Naive thymus-derived CD4-positive, alpha-beta T cell (primary cell): Measurements from ENCODE around the gene EMC8. TPM values are rescaled to one million over a fixed set of nuclear protein-coding genes. Genes with fewer than 3 reads are reported as not detected.

Experiments used
- ATAC-seq: fragments of 150-1000 bp; cut with Tn5 transposase; 2 replicates; pipeline ENCODE4 v1.10.0; 2021; ENCODE audit warnings: mild to moderate bottlenecking, moderate library complexity
- CTCF ChIA-PET: fragments of 350-600 bp; sonication (Branson Sonifier 250); formaldehyde crosslinking; loops from one replicate; lab custom pipeline; 2021; ENCODE audit warnings: antibody characterized with exemption; lab: Charles Lee
- POLR2A ChIA-PET: fragments of 350-600 bp; sonication (Branson Sonifier 250); formaldehyde crosslinking; loops from one replicate; lab custom pipeline; 2021; ENCODE audit warnings: antibody characterized with exemption, inconsistent platforms; lab: Charles Lee
- DNase-seq, 9 donors: peaks; one replicate each; pipeline versions ENCODE4 v3.0.0 to v3.0.0-alpha.2; 2020 to 2022; ENCODE audit warnings: mixed read lengths in 1 of 9
- H3K27ac ChIP-seq: one replicate; pipeline ENCODE4 v1.7.0; 2013; ENCODE audit warnings: mild to moderate bottlenecking, low read depth, low read length, moderate library complexity
- H3K27me3 ChIP-seq, 2 donors: one replicate each; pipeline ENCODE4 v1.7.0; 2013; ENCODE audit warnings: low read length in 2 of 2, mild to moderate bottlenecking in 2 of 2, moderate library complexity in 2 of 2; ENCODE audit not compliant: control insufficient read depth in 2 of 2, insufficient read depth in 2 of 2
- H3K36me3 ChIP-seq, 3 experiments: 1 replicate in 2 of 3; 2 replicates in 1 of 3; pipeline ENCODE4 v1.7.0; 2013; ENCODE audit warnings: low read length in 3 of 3, mild to moderate bottlenecking in 3 of 3, moderate library complexity in 1 of 3; ENCODE audit not compliant: insufficient read depth in 3 of 3, control insufficient read depth in 2 of 3
- H3K4me1 ChIP-seq, 2 donors: one replicate each; pipeline ENCODE4 v1.7.0; 2013; ENCODE audit warnings: low read length in 2 of 2, mild to moderate bottlenecking in 2 of 2, moderate library complexity in 1 of 2; ENCODE audit not compliant: control insufficient read depth in 2 of 2, insufficient read depth in 2 of 2
- H3K4me3 ChIP-seq: 2 replicates; pipeline ENCODE4 v1.7.0; 2013; ENCODE audit warnings: mild to moderate bottlenecking, low read length
- H3K9me3 ChIP-seq, 3 experiments: 1 replicate in 2 of 3; 2 replicates in 1 of 3; pipeline ENCODE4 v1.7.0; 2013; ENCODE audit warnings: low read length in 3 of 3; ENCODE audit not compliant: control insufficient read depth in 2 of 3
- H3K27ac Mint-ChIP-seq, 9 donors: one replicate each; pipeline ENCODE4 v1.8.0; 2020 to 2022; ENCODE audit warnings: mixed read lengths in 9 of 9, mild to moderate bottlenecking in 8 of 9, moderate library complexity in 5 of 9, inconsistent platforms in 2 of 9
- H3K27me3 Mint-ChIP-seq, 5 donors: one replicate each; pipeline ENCODE4 v1.8.0; 2021 to 2022; ENCODE audit warnings: mixed read lengths in 5 of 5, mild to moderate bottlenecking in 1 of 5
- H3K36me3 Mint-ChIP-seq, 5 donors: one replicate each; pipeline ENCODE4 v1.8.0; 2020 to 2022; ENCODE audit warnings: mixed read lengths in 5 of 5, mild to moderate bottlenecking in 3 of 5, inconsistent platforms in 1 of 5
- H3K4me1 Mint-ChIP-seq, 7 donors: one replicate each; pipeline ENCODE4 v1.8.0; 2020 to 2022; ENCODE audit warnings: mixed read lengths in 7 of 7, mild to moderate bottlenecking in 3 of 7, inconsistent platforms in 1 of 7
- H3K4me3 Mint-ChIP-seq, 10 donors: one replicate each; pipeline ENCODE4 v1.8.0; 2020 to 2022; ENCODE audit warnings: mild to moderate bottlenecking in 10 of 10, mixed read lengths in 10 of 10, moderate library complexity in 6 of 10, inconsistent platforms in 2 of 10
- H3K9me3 Mint-ChIP-seq, 11 donors: one replicate each; pipeline ENCODE4 v1.8.0; 2020 to 2022; ENCODE audit warnings: mixed read lengths in 11 of 11, mild to moderate bottlenecking in 4 of 11, inconsistent platforms in 1 of 11, moderate library complexity in 1 of 11
- intact Hi-C, 2 donors: fragments of 100-400 bp; cut with micrococcal nuclease; formaldehyde crosslinking; loops; one replicate each; pipeline ENCODE4 v1.15.1; 2023
- polyA plus RNA-seq, 2 donors: library from polyadenylated mRNA; unstranded; fragments of 300-500 nt; fragmentation: Illumina TruSeq; gene quantifications; one replicate each; pipeline ENCODE4 v1.2.3, GENCODE V29; 2021
- total RNA-seq, 6 experiments: library from RNA in 5 of 6; stranded (reverse) in 5 of 6; gene quantifications; 1 replicate in 5 of 6; 2 replicates in 1 of 6; pipeline ENCODE4 v1.2.3 and lab custom pipeline; 2021 to 2026

EMC8 gene
- total and polyA plus RNA-seq, 7 experiments from 2014 or later = 22.4 to 31.8 (median 26.1) TPM

DNA sequence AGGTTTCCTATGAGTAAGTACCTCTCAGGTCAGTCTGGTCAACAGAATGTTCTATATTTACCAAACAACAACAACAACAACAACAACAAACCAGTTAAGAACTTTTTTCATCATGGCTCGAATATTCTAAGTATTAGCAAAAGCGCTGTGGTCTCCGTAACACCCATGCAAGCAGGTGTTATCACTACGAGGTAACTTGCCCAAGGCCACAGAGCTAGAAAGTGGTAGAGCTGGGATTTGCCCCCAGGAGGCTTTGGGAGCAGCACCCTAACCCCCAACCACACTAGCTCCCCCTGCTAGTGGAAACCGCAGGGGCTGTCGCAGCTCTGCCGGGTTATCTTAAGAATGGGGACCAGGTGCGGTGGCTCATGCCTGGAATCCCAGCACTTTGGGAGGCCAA, 24.5 kb downstream of the EMC8 start:
- H3K36me3 Mint-ChIP-seq = peaks cover 4 to 41% (median 12%) of the 10 kb centered on the region in 5 donors

DNA sequence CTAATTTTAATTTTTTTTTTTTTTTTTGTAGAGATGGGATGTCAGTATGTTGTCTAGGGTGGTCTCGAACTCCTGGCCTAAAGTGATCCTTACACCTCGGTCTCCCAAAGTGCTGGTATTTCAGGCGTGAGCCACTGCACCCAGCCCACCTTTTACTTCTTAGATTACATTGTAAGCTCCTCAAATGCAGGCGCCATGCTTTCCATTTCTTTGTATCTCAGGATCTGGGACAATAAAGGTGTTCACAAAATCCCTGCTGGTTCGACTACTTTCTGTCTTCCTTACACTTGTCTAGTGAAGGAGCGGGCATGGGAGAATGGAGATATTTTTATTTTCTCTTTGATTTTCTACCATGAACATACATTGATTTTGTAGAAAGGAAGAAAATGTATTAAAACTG, 25.2 kb downstream of the EMC8 start:
- no peak for DNase-seq
- CTCF ChIA-PET = no interaction called here
- Histone ChIP-seq H3K9me3 (no peaks in the 10 kb centered on the region), H3K27ac (no peak overlapping the region), H3K4me3 (no peak overlapping the region), H3K27me3 (no peaks in the 10 kb centered on the region), H3K36me3 (peaks cover 4 to 25% (median 9%) of the 10 kb centered on the region in 3 experiments), H3K4me1 (no peaks in the 10 kb centered on the region)
- no peaks in the 10 kb centered on the region for H3K27me3 Mint-ChIP-seq
- POLR2A ChIA-PET = no interaction called here
- H3K4me3 Mint-ChIP-seq = no peak overlapping the region
- intact Hi-C loops = no loop called here
- peak overlapping the region in 1 of 9 donors; percentile 54 for H3K27ac Mint-ChIP-seq
- H3K36me3 Mint-ChIP-seq = peaks cover 0 to 38% (median 7%) of the 10 kb centered on the region in 5 donors
- no peak for ATAC-seq
- H3K9me3 Mint-ChIP-seq = no peaks in the 10 kb centered on the region
- no peaks in the 10 kb centered on the region for H3K4me1 Mint-ChIP-seq

More for the DNA sequence above, 24.5 kb downstream of the EMC8 start:
- ChIA-PET CTCF (no interaction called here), POLR2A (no interaction called here)
- Mint-ChIP-seq H3K9me3 (no peaks in the 10 kb centered on the region), H3K4me3 (no peak overlapping the region), H3K27ac (no peak overlapping the region), H3K4me1 (no peaks in the 10 kb centered on the region), H3K27me3 (no peaks in the 10 kb centered on the region)
- Histone ChIP-seq H3K27me3 (no peaks in the 10 kb centered on the region), H3K4me3 (no peak overlapping the region), H3K27ac (no peak overlapping the region), H3K9me3 (no peaks in the 10 kb centered on the region), H3K36me3 (peaks cover 7 to 31% (median 9%) of the 10 kb centered on the region in 3 experiments), H3K4me1 (no peaks in the 10 kb centered on the region)
- DNase-seq (no peak), ATAC-seq (no peak)
- intact Hi-C loops = no loop called here

DNA sequence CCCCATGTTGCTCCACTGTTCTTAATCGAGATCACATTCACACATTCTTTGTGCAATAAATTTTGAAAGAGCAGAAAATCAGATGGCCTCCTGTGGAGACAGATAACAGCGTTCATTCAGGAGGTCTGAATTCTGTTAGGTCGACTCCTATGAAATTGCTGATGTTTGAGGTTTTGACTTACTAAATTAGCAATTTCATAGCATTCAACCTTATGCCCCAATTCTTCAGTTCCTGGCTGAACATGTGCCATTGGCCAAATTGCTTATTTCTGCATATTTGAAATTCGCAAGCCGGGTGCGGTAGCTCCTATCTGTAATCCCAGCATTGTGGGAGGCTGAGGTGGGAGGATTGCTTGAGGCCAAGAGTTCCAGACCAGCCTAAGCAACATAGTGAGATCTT, 26.3 kb downstream of the EMC8 start:
- H3K4me3 Mint-ChIP-seq = no peak overlapping the region
- Histone ChIP-seq H3K27me3 (no peaks in the 10 kb centered on the region), H3K36me3 (peaks cover 0 to 14% (median 3%) of the 10 kb centered on the region in 3 experiments), H3K27ac (no peak overlapping the region), H3K4me1 (no peaks in the 10 kb centered on the region), H3K4me3 (no peak overlapping the region), H3K9me3 (no peaks in the 10 kb centered on the region)
- intact Hi-C loops = no loop called here
- H3K9me3 Mint-ChIP-seq = no peaks in the 10 kb centered on the region
- DNase-seq (no peak), ATAC-seq (no peak)
- no peaks in the 10 kb centered on the region for H3K27me3 Mint-ChIP-seq
- H3K36me3 Mint-ChIP-seq = peaks cover 0 to 28% (median 5%) of the 10 kb centered on the region in 5 donors
- H3K4me1 Mint-ChIP-seq = no peaks in the 10 kb centered on the region
- POLR2A ChIA-PET = no interaction called here
- peak overlapping the region in 1 of 9 donors; percentile 48 for H3K27ac Mint-ChIP-seq
- CTCF ChIA-PET = no interaction called here

DNA sequence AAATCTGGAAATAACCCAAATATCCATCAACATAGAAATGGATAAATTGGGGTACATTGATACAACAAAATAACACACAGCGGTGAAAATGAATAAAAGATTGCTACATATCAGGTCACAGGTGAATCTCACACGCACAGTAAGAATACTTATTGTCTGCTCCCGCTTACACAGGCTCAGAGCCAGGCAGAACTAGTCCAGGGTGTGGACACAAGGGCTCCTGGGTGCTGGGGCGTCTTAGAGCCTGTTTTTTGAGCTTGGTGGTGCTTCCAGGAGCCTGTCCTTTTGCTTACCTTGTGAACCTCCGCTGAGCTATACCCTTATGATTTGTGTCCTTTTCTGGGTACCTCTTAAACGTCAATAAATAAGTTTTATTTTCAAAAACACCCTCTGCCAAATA, 28.6 kb downstream of the EMC8 start:
- Histone ChIP-seq H3K4me1 (no peaks in the 10 kb centered on the region), H3K27me3 (no peaks in the 10 kb centered on the region), H3K9me3 (no peaks in the 10 kb centered on the region), H3K36me3 (peaks cover 0 to 6% (median 0%) of the 10 kb centered on the region in 3 experiments), H3K27ac (no peak overlapping the region), H3K4me3 (no peak overlapping the region)
- Mint-ChIP-seq H3K27me3 (no peaks in the 10 kb centered on the region), H3K4me1 (no peaks in the 10 kb centered on the region), H3K27ac (no peak overlapping the region), H3K36me3 (peaks cover 0 to 11% (median 5%) of the 10 kb centered on the region in 5 donors), H3K9me3 (no peaks in the 10 kb centered on the region), H3K4me3 (no peak overlapping the region)
- DNase-seq = no peak
- ATAC-seq = no peak
- ChIA-PET POLR2A (no interaction called here), CTCF (no interaction called here)
- intact Hi-C loops = loop anchor here in 1 of 2 donors (1.0 kb wide), 1 partner anchor 48 kb away; no protein-coding TSS in a partner anchor

DNA sequence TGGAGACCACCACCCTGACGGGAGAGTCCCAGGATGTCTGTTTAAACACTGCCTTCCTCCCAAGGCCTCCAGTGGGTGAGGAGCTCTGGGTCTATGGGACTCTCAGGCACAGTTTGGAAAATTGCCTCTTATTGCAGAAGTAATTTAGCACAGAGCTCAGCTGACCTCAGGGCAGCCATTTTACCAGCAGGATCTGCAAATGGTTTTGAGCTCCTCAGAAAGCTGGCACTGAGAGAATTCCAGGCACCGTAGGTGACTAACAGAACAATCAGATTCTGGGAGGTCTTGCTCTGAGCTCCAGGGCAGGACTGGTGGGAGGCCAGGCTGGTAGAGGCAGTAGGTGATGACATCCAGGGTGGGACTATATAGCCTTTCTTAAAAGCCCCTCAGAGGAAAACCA, 31.1 kb downstream of the EMC8 start:
- intact Hi-C loops = no loop called here
- Mint-ChIP-seq H3K36me3 (peaks cover 0 to 11% (median 5%) of the 10 kb centered on the region in 5 donors), H3K27ac (peak overlapping the region in 3 of 9 donors; percentile 30 to 64 (median 60)), H3K27me3 (no peaks in the 10 kb centered on the region), H3K9me3 (no peaks in the 10 kb centered on the region), H3K4me3 (no peak overlapping the region), H3K4me1 (no peaks in the 10 kb centered on the region)
- ATAC-seq = no peak
- CTCF ChIA-PET = no interaction called here
- Histone ChIP-seq H3K27ac (no peak overlapping the region), H3K36me3 (peaks cover 0 to 2% (median 0%) of the 10 kb centered on the region in 3 experiments), H3K4me3 (no peak overlapping the region), H3K27me3 (no peaks in the 10 kb centered on the region), H3K4me1 (no peaks in the 10 kb centered on the region), H3K9me3 (no peaks in the 10 kb centered on the region)
- POLR2A ChIA-PET = no interaction called here
- DNase-seq = no peak

DNA sequence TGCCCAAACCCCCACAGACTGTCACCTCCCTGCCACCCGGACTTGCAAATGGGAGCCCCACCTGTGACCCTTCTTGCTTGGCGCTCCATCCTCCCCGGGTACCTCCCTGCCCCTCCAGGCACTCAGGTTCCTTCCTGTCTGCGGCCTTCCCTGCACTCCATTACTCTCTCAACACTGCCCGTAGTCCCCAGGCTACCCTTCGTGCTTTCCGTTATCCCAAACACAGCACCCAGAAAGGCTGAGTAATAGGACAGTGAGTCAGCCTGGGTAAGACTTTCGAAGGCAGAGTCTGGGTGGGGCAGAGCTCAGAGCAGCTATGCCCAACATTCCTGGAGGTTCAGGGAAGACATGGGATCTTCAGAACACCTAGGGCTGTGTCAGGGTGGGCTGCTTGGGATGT, 31.8 kb downstream of the EMC8 start:
- Histone ChIP-seq H3K4me1 (no peaks in the 10 kb centered on the region), H3K27ac (no peak overlapping the region), H3K36me3 (peaks cover 0 to 2% (median 0%) of the 10 kb centered on the region in 3 experiments), H3K4me3 (no peak overlapping the region), H3K9me3 (no peaks in the 10 kb centered on the region), H3K27me3 (no peaks in the 10 kb centered on the region)
- Mint-ChIP-seq H3K27ac (peak overlapping the region in 1 of 9 donors; percentile 21), H3K36me3 (peaks cover 0 to 11% (median 5%) of the 10 kb centered on the region in 5 donors), H3K4me3 (no peak overlapping the region), H3K9me3 (no peaks in the 10 kb centered on the region), H3K27me3 (no peaks in the 10 kb centered on the region), H3K4me1 (no peaks in the 10 kb centered on the region)
- no peak for DNase-seq
- CTCF ChIA-PET = no interaction called here
- ATAC-seq = no peak
- POLR2A ChIA-PET = no interaction called here
- intact Hi-C loops = no loop called here

DNA sequence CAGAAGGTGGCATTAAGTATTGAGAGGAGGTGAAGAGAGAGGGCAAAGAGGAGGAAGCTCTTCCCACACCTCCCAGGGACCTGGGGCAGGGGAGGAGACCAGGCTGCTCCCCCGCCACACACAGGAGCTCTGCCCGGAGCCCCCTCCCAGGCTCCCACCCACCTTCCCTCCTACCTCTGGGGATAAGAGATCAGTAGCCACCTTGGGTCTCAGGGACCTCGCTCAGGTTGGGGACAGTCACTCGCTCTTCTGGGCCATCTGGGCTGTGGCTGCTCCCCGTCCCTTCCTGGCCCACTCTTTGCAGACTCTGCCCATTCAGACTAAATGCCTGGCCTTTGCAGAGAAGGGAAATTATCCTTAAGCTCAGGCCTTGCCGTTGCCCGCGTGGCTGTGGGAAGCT, 33.6 kb downstream of the EMC8 start:
- Mint-ChIP-seq H3K4me3 (no peak overlapping the region), H3K4me1 (peaks cover 0 to 1% (median 0%) of the 10 kb centered on the region in 7 donors), H3K27me3 (no peaks in the 10 kb centered on the region), H3K27ac (peak overlapping the region in 1 of 9 donors; percentile 67), H3K9me3 (no peaks in the 10 kb centered on the region), H3K36me3 (peaks cover 0 to 8% (median 3%) of the 10 kb centered on the region in 5 donors)
- H3K4me3 ChIP-seq = no peak overlapping the region
- H3K27me3 ChIP-seq = no peaks in the 10 kb centered on the region
- ATAC-seq = no peak
- H3K4me1 ChIP-seq = no peaks in the 10 kb centered on the region
- peaks cover 0 to 2% (median 0%) of the 10 kb centered on the region in 3 experiments for H3K36me3 ChIP-seq
- H3K9me3 ChIP-seq = no peaks in the 10 kb centered on the region
- H3K27ac ChIP-seq = no peak overlapping the region
- ChIA-PET CTCF (no interaction called here), POLR2A (interaction anchor here (1.0 kb wide), 1 partner anchor 20 kb away, joined by 3 read pairs; no protein-coding TSS in a partner anchor)
- DNase-seq = no peak
- intact Hi-C loops = no loop called here
